RWPE2 (cell line): ENCODE data around the gene TBL2.

Experiments used
- ATAC-seq: fragments of 200-7000 bp; cut with Tn5 transposase; 3 replicates; pipeline ENCODE4 v1.9.1; 2021; ENCODE audit warnings: low read depth
- DNase-seq: peaks from one replicate; pipeline ENCODE4 v3.0.0-alpha.2; 2020; ENCODE audit warnings: low spot score
- H3K27ac ChIP-seq: fragments of 450-650 bp; 2 replicates; pipeline ENCODE4 v1.5.1; 2017; ENCODE audit warnings: mild to moderate bottlenecking; ENCODE audit not compliant: poor library complexity, severe bottlenecking
- H3K27me3 ChIP-seq: fragments of 250-450 bp; sonication (Bioruptor Pico); 2 replicates; pipeline ENCODE4 v1.5.1; 2021; ENCODE audit warnings: mild to moderate bottlenecking, moderate library complexity; ENCODE audit not compliant: insufficient read depth, poor library complexity, severe bottlenecking
- H3K36me3 ChIP-seq: fragments of 250-450 bp; sonication (Bioruptor Pico); 2 replicates; pipeline ENCODE4 v1.5.1; 2020; ENCODE audit warnings: low read depth, mild to moderate bottlenecking, moderate library complexity
- H3K4me1 ChIP-seq: fragments of 250-450 bp; sonication (Bioruptor Pico); 2 replicates; pipeline ENCODE4 v1.5.1; 2021; ENCODE audit warnings: mild to moderate bottlenecking, moderate library complexity; ENCODE audit not compliant: insufficient read depth, poor library complexity, severe bottlenecking
- H3K4me3 ChIP-seq: fragments of 250-450 bp; sonication (Bioruptor Pico); 2 replicates; pipeline ENCODE4 v1.5.1; 2021; ENCODE audit warnings: mild to moderate bottlenecking, moderate library complexity; ENCODE audit not compliant: severe bottlenecking
- H3K9me3 ChIP-seq: fragments of 250-450 bp; sonication (Bioruptor Pico); 2 replicates; pipeline ENCODE4 v1.5.1; 2021; ENCODE audit warnings: mild to moderate bottlenecking, moderate library complexity; ENCODE audit not compliant: severe bottlenecking
- CTCF ChIP-seq: fragments of 450-650 bp; IDR thresholded peaks from one replicate; pipeline ENCODE4 v1.5.1; 2017; ENCODE audit warnings: mild to moderate bottlenecking, moderate library complexity; ENCODE audit not compliant: poor library complexity, severe bottlenecking

The TBL2 gene

GRCh38 chr7:73596191-73597065 lies 18.0 kb upstream of the TBL2 start:
- Histone ChIP-seq H3K27me3 (no peaks in the 10 kb centered on the region), H3K4me1 (no peaks in the 10 kb centered on the region), H3K36me3 (no peaks in the 10 kb centered on the region), H3K27ac (no peak overlapping the region), H3K4me3 (no peak overlapping the region), H3K9me3 (no peaks in the 10 kb centered on the region)
- ATAC-seq = no peak
- DNase-seq = no peak
- TF ChIP-seq CTCF = no peak

DNA sequence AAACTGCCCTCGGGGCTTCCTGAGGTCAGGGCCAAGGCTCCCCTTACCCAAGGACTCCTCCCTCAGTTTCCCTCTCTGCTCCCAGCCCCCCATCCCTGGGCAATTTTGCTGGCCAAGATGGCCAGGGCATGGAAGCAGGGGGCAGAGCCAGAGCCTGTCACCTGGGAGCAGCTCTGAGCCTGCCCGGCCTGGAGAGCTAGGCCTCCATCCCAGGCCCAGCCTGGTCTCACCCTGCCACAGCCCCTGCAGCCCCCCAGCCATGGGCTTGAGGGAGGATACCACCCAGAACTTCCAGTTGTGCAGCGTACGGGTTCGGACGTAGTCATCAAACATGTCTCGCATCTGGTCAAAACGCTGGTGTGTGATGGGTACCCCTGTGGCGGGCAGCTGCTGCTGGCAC lies 17.0 kb upstream of the TBL2 start:
- ATAC-seq = no peak
- Histone ChIP-seq H3K36me3 (no peaks in the 10 kb centered on the region), H3K4me1 (no peaks in the 10 kb centered on the region), H3K4me3 (no peak overlapping the region), H3K9me3 (no peaks in the 10 kb centered on the region), H3K27me3 (no peaks in the 10 kb centered on the region), H3K27ac (no peak overlapping the region)
- no peak for TF ChIP-seq CTCF
- DNase-seq = no peak

- Histone ChIP-seq H3K4me1 (no peaks in the 10 kb centered on the region), H3K4me3 (no peak overlapping the region)
These were observed 15.0 kb upstream of the TBL2 start for GRCh38 chr7:73593207-73594045.

GRCh38 chr7:73586911-73587310 lies 8.5 kb upstream of the TBL2 start:
- ATAC-seq (no peak; the same call in 2 of the 3 replicates), DNase-seq (no peak)
- no peak for TF ChIP-seq CTCF
- H3K36me3 ChIP-seq = no peaks in the 10 kb centered on the region
- H3K9me3 ChIP-seq = no peaks in the 10 kb centered on the region
- H3K4me1 ChIP-seq = no peaks in the 10 kb centered on the region
- H3K4me3 ChIP-seq = no peak overlapping the region
- H3K27ac ChIP-seq = no peak overlapping the region
- H3K27me3 ChIP-seq = no peaks in the 10 kb centered on the region

More at GRCh38 chr7:73593207-73594045, 15.0 kb upstream of the TBL2 start:
- TF ChIP-seq CTCF = no peak
- Histone ChIP-seq H3K27me3 (no peaks in the 10 kb centered on the region), H3K27ac (no peak overlapping the region), H3K36me3 (no peaks in the 10 kb centered on the region), H3K9me3 (no peaks in the 10 kb centered on the region)
- DNase-seq = no peak
- ATAC-seq = 0 out of 3 replicates have a peak, but pooled peaks have one; percentile 21
